Measurements from ENCODE around the gene FRMD7.

The FRMD7 gene

DNA sequence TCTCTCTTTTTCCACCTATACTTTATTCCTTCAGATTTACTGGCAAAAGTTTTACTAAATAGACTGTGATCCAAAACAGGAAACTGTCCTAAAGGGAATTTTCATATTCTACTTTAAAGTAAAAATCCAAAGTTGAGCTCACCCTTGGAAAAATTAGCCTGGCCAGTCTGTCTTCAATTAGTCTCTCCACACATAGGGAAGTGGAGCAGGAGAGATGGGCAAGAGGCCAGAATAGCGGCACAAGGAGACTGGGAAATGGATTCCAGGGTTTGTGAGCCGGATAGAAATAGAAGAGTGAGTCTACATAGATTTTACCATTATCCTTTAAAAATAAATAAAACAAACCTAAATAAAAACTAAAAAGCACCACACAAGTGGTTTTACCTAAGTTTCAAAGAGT is 16.2 kb upstream of the FRMD7 start:
- H3K36me3 ChIP-seq (ENCODE audit: low read length) = no peaks in the 10 kb centered on the region
- no peaks in the 10 kb centered on the region for H4K20me1 ChIP-seq (ENCODE audit: low read depth, low read length)
- H3K27ac ChIP-seq (ENCODE audit: low read depth, low read length) = no peak overlapping the region
- H3K9me3 ChIP-seq (ENCODE audit: insufficient read depth, low read length) = no peaks in the 10 kb centered on the region
- TF ChIP-seq, protein P1, sequence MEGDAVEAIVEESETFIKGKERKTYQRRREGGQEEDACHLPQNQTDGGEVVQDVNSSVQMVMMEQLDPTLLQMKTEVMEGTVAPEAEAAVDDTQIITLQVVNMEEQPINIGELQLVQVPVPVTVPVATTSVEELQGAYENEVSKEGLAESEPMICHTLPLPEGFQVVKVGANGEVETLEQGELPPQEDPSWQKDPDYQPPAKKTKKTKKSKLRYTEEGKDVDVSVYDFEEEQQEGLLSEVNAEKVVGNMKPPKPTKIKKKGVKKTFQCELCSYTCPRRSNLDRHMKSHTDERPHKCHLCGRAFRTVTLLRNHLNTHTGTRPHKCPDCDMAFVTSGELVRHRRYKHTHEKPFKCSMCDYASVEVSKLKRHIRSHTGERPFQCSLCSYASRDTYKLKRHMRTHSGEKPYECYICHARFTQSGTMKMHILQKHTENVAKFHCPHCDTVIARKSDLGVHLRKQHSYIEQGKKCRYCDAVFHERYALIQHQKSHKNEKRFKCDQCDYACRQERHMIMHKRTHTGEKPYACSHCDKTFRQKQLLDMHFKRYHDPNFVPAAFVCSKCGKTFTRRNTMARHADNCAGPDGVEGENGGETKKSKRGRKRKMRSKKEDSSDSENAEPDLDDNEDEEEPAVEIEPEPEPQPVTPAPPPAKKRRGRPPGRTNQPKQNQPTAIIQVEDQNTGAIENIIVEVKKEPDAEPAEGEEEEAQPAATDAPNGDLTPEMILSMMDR (IDR thresholded peaks at IDR 0.05; ENCODE audit: insufficient read depth, low read length, poor library complexity, severe bottlenecking) = no peak
- no peak for TF ChIP-seq EZH2phosphoT487 (conservative IDR thresholded peaks at IDR 0.05; ENCODE audit: low read length)
- no peaks in the 10 kb centered on the region for H3K27me3 ChIP-seq (ENCODE audit: low read length)
- no peaks in the 10 kb centered on the region for H3K79me2 ChIP-seq (ENCODE audit: insufficient read depth, low read length)
- no peak overlapping the region for H2AFZ ChIP-seq (ENCODE audit: low read depth, low read length, severe bottlenecking)
- no peaks in the 10 kb centered on the region for H3F3A ChIP-seq (ENCODE audit: insufficient read depth)
- no peak overlapping the region for H3K4me2 ChIP-seq (ENCODE audit: low read depth, low read length, poor library complexity, severe bottlenecking)
- no peak overlapping the region for H3K4me3 ChIP-seq (ENCODE audit: insufficient read depth, low read length, poor library complexity, severe bottlenecking)
- H3K9ac ChIP-seq (ENCODE audit: low read length) = no peak overlapping the region
- no peaks in the 10 kb centered on the region for H3K9me2 ChIP-seq (replicated peaks; ENCODE audit: insufficient read depth, low read length)

DNA sequence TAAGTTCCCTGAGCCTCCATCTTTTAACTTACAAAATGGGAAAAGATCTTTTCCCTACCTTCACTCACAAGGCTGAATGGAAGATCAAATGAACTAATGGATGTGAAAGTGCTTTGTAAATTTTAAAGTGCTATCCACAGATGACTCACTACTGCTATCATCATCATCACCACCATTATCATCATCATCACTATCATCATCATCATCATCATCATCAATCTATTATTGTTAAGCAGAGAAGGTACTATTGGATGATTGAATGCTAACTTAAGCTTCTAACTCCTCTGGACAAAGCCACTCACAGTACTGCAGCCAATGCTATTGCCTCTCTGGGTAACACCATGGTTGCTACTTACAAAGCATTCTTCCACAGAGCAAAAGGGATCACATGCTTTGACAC is 1.9 kb downstream of the FRMD7 start:
- no peaks in the 10 kb centered on the region for H3K79me2 ChIP-seq (ENCODE audit: insufficient read depth, low read length)
- H3K27ac ChIP-seq (ENCODE audit: low read depth, low read length) = no peak overlapping the region
- no peaks in the 10 kb centered on the region for H3K9me3 ChIP-seq (ENCODE audit: insufficient read depth, low read length)
- H3K27me3 ChIP-seq (ENCODE audit: low read length) = no peaks in the 10 kb centered on the region
- no peak overlapping the region for H3K4me2 ChIP-seq (ENCODE audit: low read depth, low read length, poor library complexity, severe bottlenecking)
- no peak overlapping the region for H3K4me3 ChIP-seq (ENCODE audit: insufficient read depth, low read length, poor library complexity, severe bottlenecking)
- no peaks in the 10 kb centered on the region for H3F3A ChIP-seq (ENCODE audit: insufficient read depth)
- no peaks in the 10 kb centered on the region for H3K9me2 ChIP-seq (replicated peaks; ENCODE audit: insufficient read depth, low read length)
- H2AFZ ChIP-seq (ENCODE audit: low read depth, low read length, severe bottlenecking) = no peak overlapping the region
- no peak for TF ChIP-seq EZH2phosphoT487 (conservative IDR thresholded peaks at IDR 0.05; ENCODE audit: low read length)
- TF ChIP-seq, protein P1 (IDR thresholded peaks at IDR 0.05; ENCODE audit: insufficient read depth, low read length, poor library complexity, severe bottlenecking) = no peak
- H4K20me1 ChIP-seq (ENCODE audit: low read depth, low read length) = no peaks in the 10 kb centered on the region
- H3K36me3 ChIP-seq (ENCODE audit: low read length) = no peaks in the 10 kb centered on the region
- H3K9ac ChIP-seq (ENCODE audit: low read length) = no peak overlapping the region

GRCh38 chrX:132120913-132121312 is 6.9 kb downstream of the FRMD7 start:
- no peaks in the 10 kb centered on the region for H3K9me3 ChIP-seq (ENCODE audit: insufficient read depth, low read length)
- H3K4me2 ChIP-seq (ENCODE audit: low read depth, low read length, poor library complexity, severe bottlenecking) = no peak overlapping the region
- no peaks in the 10 kb centered on the region for H3K79me2 ChIP-seq (ENCODE audit: insufficient read depth, low read length)
- H3K27me3 ChIP-seq (ENCODE audit: low read length) = no peaks in the 10 kb centered on the region
- no peak overlapping the region for H3K4me3 ChIP-seq (ENCODE audit: insufficient read depth, low read length, poor library complexity, severe bottlenecking)
- no peaks in the 10 kb centered on the region for H3F3A ChIP-seq (ENCODE audit: insufficient read depth)
- H2AFZ ChIP-seq (ENCODE audit: low read depth, low read length, severe bottlenecking) = no peak overlapping the region
- H4K20me1 ChIP-seq (ENCODE audit: low read depth, low read length) = no peaks in the 10 kb centered on the region
- TF ChIP-seq, protein P1 (IDR thresholded peaks at IDR 0.05; ENCODE audit: insufficient read depth, low read length, poor library complexity, severe bottlenecking) = no peak
- TF ChIP-seq EZH2phosphoT487 (conservative IDR thresholded peaks at IDR 0.05; ENCODE audit: low read length) = no peak
- no peak overlapping the region for H3K9ac ChIP-seq (ENCODE audit: low read length)
- no peaks in the 10 kb centered on the region for H3K36me3 ChIP-seq (ENCODE audit: low read length)
- no peaks in the 10 kb centered on the region for H3K9me2 ChIP-seq (replicated peaks; ENCODE audit: insufficient read depth, low read length)
- no peak overlapping the region for H3K27ac ChIP-seq (ENCODE audit: low read depth, low read length)
